Natural killer cell (primary cell): ENCODE measurements around the gene FCMR. TPM values are rescaled to one million over a fixed set of nuclear protein-coding genes. Genes with fewer than 3 reads are reported as not detected.
A peak's percentile ranks its signal among the peaks of the same experiment; 100 is the strongest.

Experiments used
- ATAC-seq, 3 donors: fragments of 150-1000 bp in 2 of 3; fragments of 200-7000 bp in 1 of 3; cut with Tn5 transposase; 1 replicate in 1 of 3; 2 replicates in 2 of 3; pipeline ENCODE4 v1.10.0; 2021; ENCODE audit warnings: mild to moderate bottlenecking in 2 of 3, moderate library complexity in 2 of 3
- DNase-seq, 2 donors: peaks; one replicate each; pipeline versions ENCODE4 v3.0.0 to v3.0.0-alpha.2; 2013 to 2021; ENCODE audit warnings: mixed read lengths in 1 of 2
- H3K27ac ChIP-seq: one replicate; pipeline ENCODE4 v1.5.1; 2013; ENCODE audit warnings: mild to moderate bottlenecking, low read length
- H3K27me3 ChIP-seq: one replicate; pipeline ENCODE4 v1.6.1; 2013; ENCODE audit warnings: low read length; ENCODE audit not compliant: control insufficient read depth, insufficient read depth
- H3K36me3 ChIP-seq: one replicate; pipeline ENCODE4 v1.6.1; 2013; ENCODE audit warnings: low read length; ENCODE audit not compliant: control insufficient read depth, insufficient read depth
- H3K4me1 ChIP-seq: one replicate; pipeline ENCODE4 v1.6.1; 2013; ENCODE audit warnings: low read length; ENCODE audit not compliant: control insufficient read depth, insufficient read depth
- H3K4me3 ChIP-seq: one replicate; pipeline ENCODE4 v1.5.1; 2013; ENCODE audit warnings: low read length
- H3K9me3 ChIP-seq: one replicate; pipeline ENCODE4 v1.6.1; 2013; ENCODE audit warnings: low read length; ENCODE audit not compliant: control insufficient read depth, insufficient read depth
- H3K27ac Mint-ChIP-seq, 2 donors: one replicate each; pipeline ENCODE4 v1.8.0; 2022; ENCODE audit warnings: mild to moderate bottlenecking in 2 of 2, mixed read lengths in 2 of 2, moderate library complexity in 1 of 2
- H3K27me3 Mint-ChIP-seq, 2 donors: one replicate each; pipeline ENCODE4 v1.8.0; 2022; ENCODE audit warnings: low read depth in 2 of 2, mixed read lengths in 2 of 2
- H3K36me3 Mint-ChIP-seq: one replicate; pipeline ENCODE4 v1.8.0; 2022; ENCODE audit warnings: mixed read lengths
- H3K4me1 Mint-ChIP-seq, 2 donors: one replicate each; pipeline ENCODE4 v1.8.0; 2022; ENCODE audit warnings: mixed read lengths in 2 of 2
- H3K4me3 Mint-ChIP-seq: one replicate; pipeline ENCODE4 v1.8.0; 2022; ENCODE audit warnings: mild to moderate bottlenecking, moderate library complexity, mixed read lengths
- H3K9me3 Mint-ChIP-seq, 2 donors: one replicate each; pipeline ENCODE4 v1.8.0; 2022; ENCODE audit warnings: mixed read lengths in 2 of 2
- WGBS: methylation state at CpG from one replicate; pipeline ENCODE4 v1.1.7; 2013; ENCODE audit warnings: missing lambda C conversion rate; ENCODE audit not compliant: insufficient coverage; 5-methylcytosine and 5-hydroxymethylcytosine counted together
- intact Hi-C: fragments of 100-400 bp; cut with micrococcal nuclease; formaldehyde crosslinking; loops from one replicate; pipeline ENCODE4 v1.14.2; 2022
- total RNA-seq, 4 donors: library from RNA; stranded (reverse); fragments of 120-200 nt in 1 of 4; gene quantifications; one replicate each; pipeline versions ENCODE4 v1.2.3 to v1.2.4, GENCODE V29; 2013 to 2022
- TF ChIP-seq, protein P1 (sequence below): fragments of 200-600 bp; IDR thresholded peaks from one replicate; pipeline ENCODE4 v1.8.0; 2022; ENCODE audit warnings: antibody characterized with exemption

FCMR gene
- total RNA-seq, 3 donors from 2014 or later (not counting 1 experiment from before 2014, with no cell fraction given): 157 to 178 (median 177) TPM

DNA sequence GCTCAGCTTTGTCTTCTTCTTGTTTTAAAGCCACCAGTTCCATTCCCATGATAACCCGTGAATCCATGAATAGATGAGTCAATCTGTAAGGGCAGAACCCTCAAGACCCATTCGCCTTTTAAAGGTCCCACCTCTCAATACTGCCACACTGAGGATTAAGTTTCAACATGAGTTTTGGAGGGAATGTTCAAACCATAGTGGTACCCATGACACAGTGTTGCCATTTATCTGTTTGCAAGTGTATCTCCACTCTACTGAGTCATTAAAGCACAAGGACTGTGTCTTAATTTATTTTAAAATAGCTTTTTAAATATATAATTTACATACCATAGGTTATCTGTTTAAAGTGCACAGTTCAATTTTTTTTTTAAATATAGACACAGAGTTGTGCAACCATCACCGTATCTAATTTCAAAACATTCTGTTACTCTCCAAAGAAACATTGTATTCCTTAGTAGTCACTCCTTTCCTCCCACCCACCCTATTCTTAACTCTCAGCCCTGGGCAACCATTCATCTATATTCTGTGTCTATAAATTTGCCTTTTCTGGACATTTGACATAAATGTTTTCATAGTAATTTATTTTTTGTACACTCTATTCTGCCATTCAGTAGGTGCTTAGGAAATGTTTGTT, 29.3 kb downstream of the FCMR start:
- intact Hi-C loops: no loop called here
- Mint-ChIP-seq H3K9me3 (no peaks in the 10 kb centered on the region), H3K4me3 (no peak overlapping the region), H3K27me3 (peaks cover 0 to 3% of the 10 kb centered on the region in 2 donors), H3K4me1 (peaks cover 12 to 13% of the 10 kb centered on the region in 2 donors), H3K36me3 (no peaks in the 10 kb centered on the region), H3K27ac (no peak overlapping the region)
- Histone ChIP-seq H3K36me3 (no peaks in the 10 kb centered on the region), H3K27me3 (no peaks in the 10 kb centered on the region), H3K4me1 (peaks cover 5% of the 10 kb centered on the region), H3K4me3 (no peak overlapping the region), H3K9me3 (no peaks in the 10 kb centered on the region), H3K27ac (no peak overlapping the region)
- WGBS: 91% methylated on average over 2 of the region's 3 CpGs
- ATAC-seq (no peak), DNase-seq (no peak)
- TF ChIP-seq, protein P1, sequence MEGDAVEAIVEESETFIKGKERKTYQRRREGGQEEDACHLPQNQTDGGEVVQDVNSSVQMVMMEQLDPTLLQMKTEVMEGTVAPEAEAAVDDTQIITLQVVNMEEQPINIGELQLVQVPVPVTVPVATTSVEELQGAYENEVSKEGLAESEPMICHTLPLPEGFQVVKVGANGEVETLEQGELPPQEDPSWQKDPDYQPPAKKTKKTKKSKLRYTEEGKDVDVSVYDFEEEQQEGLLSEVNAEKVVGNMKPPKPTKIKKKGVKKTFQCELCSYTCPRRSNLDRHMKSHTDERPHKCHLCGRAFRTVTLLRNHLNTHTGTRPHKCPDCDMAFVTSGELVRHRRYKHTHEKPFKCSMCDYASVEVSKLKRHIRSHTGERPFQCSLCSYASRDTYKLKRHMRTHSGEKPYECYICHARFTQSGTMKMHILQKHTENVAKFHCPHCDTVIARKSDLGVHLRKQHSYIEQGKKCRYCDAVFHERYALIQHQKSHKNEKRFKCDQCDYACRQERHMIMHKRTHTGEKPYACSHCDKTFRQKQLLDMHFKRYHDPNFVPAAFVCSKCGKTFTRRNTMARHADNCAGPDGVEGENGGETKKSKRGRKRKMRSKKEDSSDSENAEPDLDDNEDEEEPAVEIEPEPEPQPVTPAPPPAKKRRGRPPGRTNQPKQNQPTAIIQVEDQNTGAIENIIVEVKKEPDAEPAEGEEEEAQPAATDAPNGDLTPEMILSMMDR: no peak

DNA sequence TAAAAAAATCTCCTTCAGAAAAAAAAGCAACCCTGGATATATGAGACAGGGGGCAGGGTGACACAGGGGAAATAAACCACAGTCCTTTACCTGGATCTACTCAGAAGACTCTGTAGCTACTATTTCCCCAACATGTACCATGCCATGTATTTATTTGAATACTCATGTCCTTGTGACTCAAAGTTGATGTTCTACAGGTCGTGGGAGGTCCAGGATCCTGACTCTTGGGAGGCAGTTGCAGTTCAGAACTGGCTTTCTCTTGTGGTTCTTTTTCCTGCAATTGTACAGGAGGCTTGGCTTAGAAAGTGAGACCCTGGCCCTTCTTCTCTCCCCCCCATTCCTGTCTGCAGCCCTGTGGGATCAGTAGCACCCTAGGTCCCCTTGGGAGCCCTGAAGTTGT, 30.3 kb downstream of the FCMR start:
- intact Hi-C loops: no loop called here
- Mint-ChIP-seq H3K4me1 (peaks cover 12 to 13% of the 10 kb centered on the region in 2 donors), H3K36me3 (no peaks in the 10 kb centered on the region), H3K27ac (no peak overlapping the region), H3K4me3 (no peak overlapping the region), H3K9me3 (no peaks in the 10 kb centered on the region), H3K27me3 (peaks cover 0 to 3% of the 10 kb centered on the region in 2 donors)
- no peaks in the 10 kb centered on the region for H3K9me3 ChIP-seq
- no peak overlapping the region for H3K4me3 ChIP-seq
- DNase-seq: no peak
- TF ChIP-seq, protein P1: no peak
- H3K4me1 ChIP-seq: peaks cover 5% of the 10 kb centered on the region
- no peak for ATAC-seq
- H3K27me3 ChIP-seq: no peaks in the 10 kb centered on the region
- H3K27ac ChIP-seq: no peak overlapping the region
- H3K36me3 ChIP-seq: no peaks in the 10 kb centered on the region
- 65% methylated on average over 1 of the region's 1 CpG for WGBS

DNA sequence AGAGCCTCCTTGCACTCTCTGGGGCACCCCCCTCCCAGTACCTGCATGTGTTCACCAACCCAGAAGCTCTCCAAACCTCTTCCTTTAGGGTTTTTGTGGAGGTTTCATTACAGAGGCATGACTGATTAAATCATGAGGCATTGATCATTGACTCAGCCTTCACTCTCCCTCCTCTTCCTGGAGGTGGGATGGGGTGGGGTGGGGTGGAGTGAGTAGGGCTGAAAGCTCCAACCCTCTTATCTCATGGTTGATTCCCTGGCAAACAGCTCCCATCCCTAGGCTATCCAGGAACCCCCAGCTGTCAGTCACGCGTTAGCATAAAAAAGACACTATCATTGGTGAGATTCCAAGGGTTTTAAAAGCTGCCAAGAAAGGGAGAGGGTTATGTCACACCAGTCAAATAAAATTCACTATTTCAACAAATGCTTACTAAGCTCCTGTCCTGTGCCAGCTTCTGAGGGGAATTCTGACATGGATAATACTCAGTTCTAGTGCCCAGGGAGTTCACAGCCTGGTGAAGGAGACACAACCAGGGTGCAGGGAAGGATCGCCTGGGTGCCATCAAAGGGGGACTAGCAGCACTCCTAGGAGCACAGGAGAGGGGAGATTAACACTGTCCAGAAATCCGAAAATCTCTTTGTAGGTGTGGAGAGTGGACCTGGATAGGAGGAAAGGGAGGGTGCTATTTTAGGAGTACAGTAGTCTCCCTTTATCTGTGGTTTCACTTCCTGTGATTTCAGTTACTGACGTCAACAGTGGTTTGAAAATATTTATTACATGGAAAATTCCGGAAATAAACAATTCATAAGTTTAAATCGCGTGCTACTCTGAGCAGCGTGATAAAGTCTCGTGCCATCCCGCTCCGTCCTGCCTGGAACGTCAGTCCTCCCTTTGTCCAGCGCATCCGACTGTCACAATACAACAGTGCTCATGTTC, 31.3 kb downstream of the FCMR start:
- TF ChIP-seq, protein P1: no peak
- WGBS: 59% methylated on average over 13 of the region's 15 CpGs
- Mint-ChIP-seq H3K27ac (no peak overlapping the region), H3K27me3 (peaks cover 6 to 8% of the 10 kb centered on the region in 2 donors), H3K36me3 (no peaks in the 10 kb centered on the region), H3K4me1 (peaks cover 12 to 13% of the 10 kb centered on the region in 2 donors), H3K9me3 (no peaks in the 10 kb centered on the region), H3K4me3 (no peak overlapping the region)
- intact Hi-C loops: no loop called here
- peak; percentile 24 to 52 (median 40) for ATAC-seq
- DNase-seq: peak in 1 of 2 donors; percentile 45
- H3K36me3 ChIP-seq: no peaks in the 10 kb centered on the region
- peaks cover 5% of the 10 kb centered on the region for H3K4me1 ChIP-seq
- H3K4me3 ChIP-seq: no peak overlapping the region
- H3K27me3 ChIP-seq: no peaks in the 10 kb centered on the region
- no peaks in the 10 kb centered on the region for H3K9me3 ChIP-seq
- H3K27ac ChIP-seq: no peak overlapping the region
